Renal cortex interstitium (tissue), 11 donors: ENCODE measurements around the gene BCL6. TPM values are rescaled to one million over a fixed set of nuclear protein-coding genes. Genes with fewer than 3 reads are reported as not detected.
A peak's percentile ranks its signal among the peaks of the same experiment; 100 is the strongest.

Experiments
- DNase-seq, 11 donors: peaks; one replicate each; pipeline ENCODE4 v3.0.0-alpha.2; 2013; ENCODE audit warnings: low read depth in 9 of 11, low spot score in 4 of 11; ENCODE audit errors: extremely low read depth in 1 of 11
- polyA plus RNA-seq, 3 donors: library from polyadenylated mRNA; unstranded; fragments of 120-200 nt; gene quantifications; one replicate each; pipeline ENCODE4 v1.2.1, GENCODE V29; 2013; ENCODE audit not compliant: insufficient read length in 3 of 3

The BCL6 gene
- polyA plus RNA-seq, 3 donors: 10.8 to 18.9 (median 11.4) TPM

GRCh38 chr3:187742351-187743171 lies 2.7 kb downstream of the BCL6 start:
- no peak for DNase-seq

GRCh38 chr3:187741403-187742350 lies 3.6 kb downstream of the BCL6 start:
- peak in 3 of 11 donors; percentile 47 to 59 (median 57) for DNase-seq

- DNase-seq: peak in 3 of 11 donors; percentile 64 to 70 (median 67)
Observed at GRCh38 chr3:187740421-187741399, 4.6 kb downstream of the BCL6 start.

DNA sequence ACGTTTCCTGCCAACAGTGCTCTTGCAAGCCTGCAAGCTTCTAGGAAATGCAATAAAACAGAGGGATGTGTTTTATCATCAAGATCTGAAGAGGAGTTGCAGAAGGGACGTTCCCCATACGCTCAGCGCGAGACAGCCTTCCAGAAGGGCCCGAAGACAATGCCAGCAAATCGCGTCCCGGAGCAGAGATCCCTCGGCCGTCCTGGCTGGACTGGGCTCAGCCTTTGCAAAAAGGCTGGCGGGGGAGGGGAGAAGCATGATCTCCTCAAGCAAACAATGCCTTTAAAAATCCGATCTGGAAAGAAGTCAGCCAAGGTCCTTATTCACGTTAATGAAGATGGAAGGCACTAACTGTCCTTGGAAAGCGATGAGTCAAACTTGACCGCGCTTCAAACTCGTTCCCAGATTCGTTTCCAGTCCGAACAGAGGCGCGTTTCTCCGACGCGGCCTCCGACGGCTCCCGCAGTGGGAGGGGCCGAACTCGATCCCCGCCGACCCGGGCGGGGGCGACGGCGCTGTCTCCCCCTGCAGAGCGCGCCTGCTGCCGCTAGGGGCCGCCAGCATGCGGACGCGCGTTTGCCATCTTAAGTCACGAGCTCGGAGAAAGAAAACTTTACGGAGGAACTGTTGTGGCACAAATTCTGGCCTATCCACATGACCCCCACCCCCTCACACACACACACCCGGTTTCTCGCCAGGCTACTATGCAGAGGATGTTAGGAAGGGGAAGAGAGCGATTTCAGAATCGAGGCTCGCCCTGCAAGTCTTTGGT lies 5.5 kb downstream of the BCL6 start:
- DNase-seq: peak in 8 of 11 donors; percentile 81 to 92 (median 84)

DNA sequence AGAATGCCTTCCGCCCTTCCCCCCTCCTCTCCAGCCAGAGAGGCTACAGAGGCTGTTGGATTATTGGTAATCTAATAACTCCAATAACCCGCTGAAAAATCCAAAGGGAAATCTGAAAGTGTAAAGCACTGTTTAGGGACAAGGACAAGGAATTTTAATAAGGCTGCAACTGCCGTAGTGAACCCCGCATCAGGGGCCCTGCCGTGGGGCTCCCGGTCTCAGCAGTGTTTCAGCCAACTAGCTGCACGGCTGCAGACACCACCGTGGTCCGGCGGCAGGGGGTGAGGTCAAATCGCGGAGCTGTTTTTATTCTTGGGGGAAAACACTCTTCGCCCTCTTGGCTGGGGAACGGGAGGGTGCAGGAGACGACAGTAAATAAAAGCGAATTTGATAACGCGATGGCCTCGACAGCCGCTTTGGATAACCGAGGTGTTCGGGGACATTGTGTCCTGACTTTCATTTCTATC lies 6.1 kb downstream of the BCL6 start:
- peak in 1 of 11 donors; percentile 46 for DNase-seq

GRCh38 chr3:187738331-187739093 lies 6.8 kb downstream of the BCL6 start:
- peak in 9 of 11 donors; percentile 86 to 96 (median 92) for DNase-seq

DNA sequence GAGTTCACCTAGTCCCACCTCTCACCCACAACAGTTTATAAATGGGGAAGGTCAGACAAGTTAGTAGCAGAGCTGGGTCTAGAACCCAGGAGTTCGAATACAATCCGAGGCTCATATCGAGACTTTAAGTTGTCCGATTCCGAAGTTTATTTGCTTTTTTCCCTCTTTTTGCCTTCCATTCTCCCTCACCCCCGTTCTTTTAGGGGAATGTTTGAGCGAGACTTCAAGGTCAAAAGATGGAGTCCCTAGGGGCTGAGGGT lies 7.3 kb downstream of the BCL6 start:
- no peak for DNase-seq

DNA sequence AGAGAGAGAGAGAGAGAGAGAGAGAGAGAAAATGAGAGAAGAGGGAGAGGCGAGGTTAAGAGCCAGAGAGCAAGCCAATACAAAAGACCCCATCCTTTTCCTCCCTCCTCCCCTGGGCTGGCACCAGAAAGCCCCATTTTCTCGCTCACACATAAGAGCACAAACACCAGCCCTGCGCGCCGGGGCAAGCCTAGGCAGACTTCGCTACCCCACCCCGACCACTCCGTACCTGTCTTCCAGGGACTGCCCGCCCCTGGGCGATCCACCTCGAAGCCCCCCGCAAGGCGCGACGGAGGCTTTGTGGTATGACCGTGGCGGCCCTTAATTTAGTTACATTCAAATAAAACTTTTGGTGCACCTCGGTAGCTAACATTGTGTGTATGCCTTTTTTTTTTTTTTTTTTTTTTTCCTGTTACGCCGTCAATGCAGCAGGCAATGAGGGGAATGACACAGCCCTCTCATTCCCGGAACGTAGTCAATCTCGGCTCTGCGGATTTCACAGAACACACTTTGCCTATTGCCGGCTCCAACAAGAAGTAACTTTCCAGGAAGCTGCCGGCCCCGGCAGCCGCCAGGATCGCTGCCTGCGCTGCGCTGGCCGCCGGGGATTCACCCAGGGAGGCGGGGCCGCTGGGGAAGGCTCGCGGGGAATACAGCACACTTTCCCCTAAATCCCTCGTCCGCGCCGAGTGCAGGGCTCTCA lies 7.7 kb downstream of the BCL6 start:
- peak in 1 of 11 donors; percentile 44 for DNase-seq

DNA sequence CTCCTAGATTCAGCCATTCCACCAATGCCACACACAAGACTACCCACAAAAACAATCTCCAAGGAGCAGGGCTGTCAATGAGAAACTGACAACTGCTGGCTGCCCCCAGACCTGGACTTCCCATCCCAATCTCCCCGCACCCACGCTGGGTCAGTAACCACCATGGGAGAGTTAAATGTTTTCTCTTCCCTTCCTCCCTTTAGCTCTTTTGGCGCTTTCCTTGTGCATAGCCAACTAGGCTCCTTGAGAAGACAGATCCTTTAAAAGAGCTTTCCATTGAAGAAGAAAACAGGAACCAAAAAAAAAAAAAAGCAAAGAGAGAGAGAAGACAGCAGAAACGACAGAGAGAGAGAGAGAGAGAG lies 8.3 kb downstream of the BCL6 start:
- no peak for DNase-seq

GRCh38 chr3:187736418-187736871 lies 8.8 kb downstream of the BCL6 start:
- DNase-seq: no peak

- DNase-seq: no peak
Observed at GRCh38 chr3:187735837-187736236, 9.4 kb downstream of the BCL6 start.

- DNase-seq: no peak
Observed at GRCh38 chr3:187735383-187735782, 9.9 kb downstream of the BCL6 start.

- no peak for DNase-seq
Observed at GRCh38 chr3:187734841-187735240, 10.4 kb downstream of the BCL6 start.

GRCh38 chr3:187733371-187733770 lies 11.9 kb downstream of the BCL6 start:
- DNase-seq: no peak

DNA sequence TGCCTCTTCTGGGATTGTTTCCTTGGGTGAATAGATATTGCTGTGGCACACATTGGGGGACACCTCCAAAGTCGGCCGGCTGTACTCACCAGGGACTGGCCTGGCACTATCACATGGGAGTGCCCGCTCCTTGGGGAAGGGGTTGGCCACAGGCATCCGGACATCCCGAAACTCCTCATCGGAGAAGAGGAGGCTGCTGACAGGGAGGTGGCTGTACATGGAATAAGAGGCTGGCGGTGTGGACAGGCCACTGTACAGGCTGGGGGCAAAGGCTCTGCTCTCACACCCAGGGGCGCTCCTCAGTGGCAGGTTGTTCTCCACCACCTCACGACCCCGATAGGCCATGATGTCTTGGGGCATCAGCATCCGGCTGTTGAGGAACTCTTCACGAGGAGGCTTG lies 15.7 kb downstream of the BCL6 start:
- DNase-seq: no peak

GRCh38 chr3:187728940-187729583 lies 16.2 kb downstream of the BCL6 start:
- no peak for DNase-seq
